ENCODE measurements around the gene MB21D2. TPM values are rescaled to one million over a fixed set of nuclear protein-coding genes. Genes with fewer than 3 reads are reported as not detected.
A peak's percentile ranks its signal among the peaks of the same experiment; 100 is the strongest.

The MB21D2 gene
- total RNA-seq, 1 experiment from 2014 or later: 19.7 TPM

DNA sequence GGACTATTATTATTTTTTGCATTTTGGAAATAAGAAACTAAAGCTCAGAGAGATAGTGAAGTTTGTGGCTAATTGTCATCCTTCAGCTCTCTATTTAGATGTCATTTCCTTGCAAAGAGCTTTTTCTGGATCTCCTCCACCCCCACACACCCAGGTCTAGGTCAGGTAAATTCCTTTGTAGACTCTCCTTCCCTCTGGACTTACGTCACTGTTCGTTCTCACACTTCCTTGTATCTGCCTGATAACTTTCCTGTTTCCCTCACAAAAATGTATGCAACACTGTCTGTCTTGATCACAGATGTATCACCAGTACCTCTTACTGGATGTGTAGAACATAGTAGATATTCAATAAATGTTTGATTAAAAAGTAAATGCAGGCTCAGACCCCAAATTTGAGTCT lies 6.1 kb upstream of the MB21D2 start (continued):
- TF ChIP-seq ATF3 (CRISPR knock-in tag; conservative IDR thresholded peaks at IDR 0.05) (no peak), PRRX2 (CRISPR knock-in tag; IDR thresholded peaks at IDR 0.05) (no peak), IRF2 (CRISPR knock-in tag; IDR thresholded peaks at IDR 0.05; ENCODE audit: borderline replicate concordance, low read depth) (no peak), E2F4 (CRISPR knock-in tag; IDR thresholded peaks at IDR 0.05; ENCODE audit: borderline replicate concordance, low read depth) (no peak)

- H3K36me3 Mint-ChIP-seq: no peaks in the 10 kb centered on the region
- TF ChIP-seq CBFB (CRISPR knock-in tag; IDR thresholded peaks at IDR 0.05; ENCODE audit: low read depth) (no peak), CREM (CRISPR knock-in tag; IDR thresholded peaks at IDR 0.05) (no peak), CTCF (IDR thresholded peaks at IDR 0.05) (no peak), SOX15 (CRISPR knock-in tag; IDR thresholded peaks at IDR 0.05) (no peak), AFF4 (CRISPR knock-in tag; IDR thresholded peaks at IDR 0.05; ENCODE audit: borderline replicate concordance) (no peak), TEAD4 (CRISPR knock-in tag; IDR thresholded peaks at IDR 0.05) (no peak), ZNF396 (CRISPR knock-in tag; IDR thresholded peaks at IDR 0.05; ENCODE audit: borderline replicate concordance) (no peak), NFYB (CRISPR knock-in tag; conservative IDR thresholded peaks at IDR 0.05; ENCODE audit: low read depth) (no peak), JAZF1 (CRISPR knock-in tag; IDR thresholded peaks at IDR 0.05) (no peak), TP53 (CRISPR knock-in tag; IDR thresholded peaks at IDR 0.05) (no peak)
- TF ChIP-seq, protein P1, sequence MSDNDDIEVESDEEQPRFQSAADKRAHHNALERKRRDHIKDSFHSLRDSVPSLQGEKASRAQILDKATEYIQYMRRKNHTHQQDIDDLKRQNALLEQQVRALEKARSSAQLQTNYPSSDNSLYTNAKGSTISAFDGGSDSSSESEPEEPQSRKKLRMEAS (CRISPR knock-in tag; IDR thresholded peaks at IDR 0.05): no peak
- TF ChIP-seq, protein P2, sequence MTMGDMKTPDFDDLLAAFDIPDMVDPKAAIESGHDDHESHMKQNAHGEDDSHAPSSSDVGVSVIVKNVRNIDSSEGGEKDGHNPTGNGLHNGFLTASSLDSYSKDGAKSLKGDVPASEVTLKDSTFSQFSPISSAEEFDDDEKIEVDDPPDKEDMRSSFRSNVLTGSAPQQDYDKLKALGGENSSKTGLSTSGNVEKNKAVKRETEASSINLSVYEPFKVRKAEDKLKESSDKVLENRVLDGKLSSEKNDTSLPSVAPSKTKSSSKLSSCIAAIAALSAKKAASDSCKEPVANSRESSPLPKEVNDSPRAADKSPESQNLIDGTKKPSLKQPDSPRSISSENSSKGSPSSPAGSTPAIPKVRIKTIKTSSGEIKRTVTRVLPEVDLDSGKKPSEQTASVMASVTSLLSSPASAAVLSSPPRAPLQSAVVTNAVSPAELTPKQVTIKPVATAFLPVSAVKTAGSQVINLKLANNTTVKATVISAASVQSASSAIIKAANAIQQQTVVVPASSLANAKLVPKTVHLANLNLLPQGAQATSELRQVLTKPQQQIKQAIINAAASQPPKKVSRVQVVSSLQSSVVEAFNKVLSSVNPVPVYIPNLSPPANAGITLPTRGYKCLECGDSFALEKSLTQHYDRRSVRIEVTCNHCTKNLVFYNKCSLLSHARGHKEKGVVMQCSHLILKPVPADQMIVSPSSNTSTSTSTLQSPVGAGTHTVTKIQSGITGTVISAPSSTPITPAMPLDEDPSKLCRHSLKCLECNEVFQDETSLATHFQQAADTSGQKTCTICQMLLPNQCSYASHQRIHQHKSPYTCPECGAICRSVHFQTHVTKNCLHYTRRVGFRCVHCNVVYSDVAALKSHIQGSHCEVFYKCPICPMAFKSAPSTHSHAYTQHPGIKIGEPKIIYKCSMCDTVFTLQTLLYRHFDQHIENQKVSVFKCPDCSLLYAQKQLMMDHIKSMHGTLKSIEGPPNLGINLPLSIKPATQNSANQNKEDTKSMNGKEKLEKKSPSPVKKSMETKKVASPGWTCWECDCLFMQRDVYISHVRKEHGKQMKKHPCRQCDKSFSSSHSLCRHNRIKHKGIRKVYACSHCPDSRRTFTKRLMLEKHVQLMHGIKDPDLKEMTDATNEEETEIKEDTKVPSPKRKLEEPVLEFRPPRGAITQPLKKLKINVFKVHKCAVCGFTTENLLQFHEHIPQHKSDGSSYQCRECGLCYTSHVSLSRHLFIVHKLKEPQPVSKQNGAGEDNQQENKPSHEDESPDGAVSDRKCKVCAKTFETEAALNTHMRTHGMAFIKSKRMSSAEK (CRISPR knock-in tag; IDR thresholded peaks at IDR 0.05; ENCODE audit: borderline replicate concordance): no peak
- TF ChIP-seq, protein P3, sequence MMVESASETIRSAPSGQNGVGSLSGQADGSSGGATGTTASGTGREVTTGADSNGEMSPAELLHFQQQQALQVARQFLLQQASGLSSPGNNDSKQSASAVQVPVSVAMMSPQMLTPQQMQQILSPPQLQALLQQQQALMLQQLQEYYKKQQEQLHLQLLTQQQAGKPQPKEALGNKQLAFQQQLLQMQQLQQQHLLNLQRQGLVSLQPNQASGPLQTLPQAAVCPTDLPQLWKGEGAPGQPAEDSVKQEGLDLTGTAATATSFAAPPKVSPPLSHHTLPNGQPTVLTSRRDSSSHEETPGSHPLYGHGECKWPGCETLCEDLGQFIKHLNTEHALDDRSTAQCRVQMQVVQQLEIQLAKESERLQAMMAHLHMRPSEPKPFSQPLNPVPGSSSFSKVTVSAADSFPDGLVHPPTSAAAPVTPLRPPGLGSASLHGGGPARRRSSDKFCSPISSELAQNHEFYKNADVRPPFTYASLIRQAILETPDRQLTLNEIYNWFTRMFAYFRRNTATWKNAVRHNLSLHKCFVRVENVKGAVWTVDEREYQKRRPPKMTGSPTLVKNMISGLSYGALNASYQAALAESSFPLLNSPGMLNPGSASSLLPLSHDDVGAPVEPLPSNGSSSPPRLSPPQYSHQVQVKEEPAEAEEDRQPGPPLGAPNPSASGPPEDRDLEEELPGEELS (CRISPR knock-in tag; IDR thresholded peaks at IDR 0.05): no peak
- peak overlapping the region; percentile 2; the same call in 1 of the 2 replicates for H3K4me3 Mint-ChIP-seq
- H3K27ac Mint-ChIP-seq: peak overlapping the region; percentile 33
- H3K27me3 Mint-ChIP-seq (ENCODE audit: low read depth): peaks cover 2% of the 10 kb centered on the region; the same call in 1 of the 2 replicates
- H3K9me3 Mint-ChIP-seq: no peaks in the 10 kb centered on the region
- POLR2A ChIA-PET: no interaction called here
- ATAC-seq: peak; percentile 4; the same call in 1 of the 2 replicates
- no peak for DNase-seq (ENCODE audit: low spot score)
- CTCF ChIA-PET: interaction anchor here (2.3 kb wide), 1 partner anchor 108 kb away, joined by 8 read pairs; no protein-coding TSS in a partner anchor
- H3K4me1 Mint-ChIP-seq: peaks cover 59% of the 10 kb centered on the region
Observed at GRCh38 chr3:192921793-192922192, 4.1 kb upstream of the MB21D2 start.

Measured in WTC11 (cell line).